GM13976 (cell line): Measurements from ENCODE around the gene CLEC3B.
A peak's percentile ranks its signal among the peaks of the same experiment; 100 is the strongest.

Experiments used
- DNase-seq: peaks from one replicate; pipeline ENCODE4 v3.0.0; 2012; ENCODE audit warnings: low spot score
- in situ Hi-C: fragments of 300-500 bp; cut with MboI; formaldehyde crosslinking; loops from one replicate; pipeline ENCODE4 v1.12.0; 2022; ENCODE audit warnings: low sequenced_read_pairs, mixed read lengths, inconsistent platforms; ENCODE audit not compliant: unreplicated experiment
- TF ChIP-seq, protein P1 (sequence below): IDR thresholded peaks from 2 replicates; pipeline ENCODE4 v1.5.1; 2012; ENCODE audit warnings: borderline replicate concordance, mild to moderate bottlenecking; ENCODE audit not compliant: insufficient read depth; ENCODE audit errors: extremely low read depth, missing control alignments, control extremely low read depth

Gene CLEC3B

DNA sequence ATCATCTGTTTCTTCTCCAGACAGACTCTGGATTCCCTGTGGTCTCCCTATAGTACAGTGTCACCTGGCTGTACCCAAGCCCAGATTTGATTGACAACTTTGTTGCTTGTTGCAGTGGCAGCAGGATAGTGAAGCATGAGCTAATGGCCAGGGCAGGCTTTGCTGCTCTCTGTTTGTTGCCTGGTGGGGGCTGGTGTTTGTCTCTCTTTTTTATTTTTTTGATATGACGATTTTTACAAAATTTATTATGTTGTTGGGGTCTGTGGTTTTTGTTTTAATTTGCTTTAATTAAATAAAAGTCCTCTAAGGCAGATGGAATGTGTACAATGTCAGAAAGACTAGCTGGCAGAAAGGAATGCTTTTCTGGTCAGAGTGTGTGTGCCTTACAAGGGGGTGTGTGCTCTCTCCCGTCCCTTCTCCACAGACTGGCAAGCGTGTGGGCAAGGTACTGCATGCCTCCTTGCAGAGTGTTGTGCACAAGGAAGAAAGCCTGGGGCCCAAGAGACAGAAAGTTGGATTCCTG is 15.2 kb upstream of the CLEC3B start:
- in situ Hi-C loops: no loop called here
- TF ChIP-seq, protein P1, sequence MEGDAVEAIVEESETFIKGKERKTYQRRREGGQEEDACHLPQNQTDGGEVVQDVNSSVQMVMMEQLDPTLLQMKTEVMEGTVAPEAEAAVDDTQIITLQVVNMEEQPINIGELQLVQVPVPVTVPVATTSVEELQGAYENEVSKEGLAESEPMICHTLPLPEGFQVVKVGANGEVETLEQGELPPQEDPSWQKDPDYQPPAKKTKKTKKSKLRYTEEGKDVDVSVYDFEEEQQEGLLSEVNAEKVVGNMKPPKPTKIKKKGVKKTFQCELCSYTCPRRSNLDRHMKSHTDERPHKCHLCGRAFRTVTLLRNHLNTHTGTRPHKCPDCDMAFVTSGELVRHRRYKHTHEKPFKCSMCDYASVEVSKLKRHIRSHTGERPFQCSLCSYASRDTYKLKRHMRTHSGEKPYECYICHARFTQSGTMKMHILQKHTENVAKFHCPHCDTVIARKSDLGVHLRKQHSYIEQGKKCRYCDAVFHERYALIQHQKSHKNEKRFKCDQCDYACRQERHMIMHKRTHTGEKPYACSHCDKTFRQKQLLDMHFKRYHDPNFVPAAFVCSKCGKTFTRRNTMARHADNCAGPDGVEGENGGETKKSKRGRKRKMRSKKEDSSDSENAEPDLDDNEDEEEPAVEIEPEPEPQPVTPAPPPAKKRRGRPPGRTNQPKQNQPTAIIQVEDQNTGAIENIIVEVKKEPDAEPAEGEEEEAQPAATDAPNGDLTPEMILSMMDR: no peak
- DNase-seq: no peak

DNA sequence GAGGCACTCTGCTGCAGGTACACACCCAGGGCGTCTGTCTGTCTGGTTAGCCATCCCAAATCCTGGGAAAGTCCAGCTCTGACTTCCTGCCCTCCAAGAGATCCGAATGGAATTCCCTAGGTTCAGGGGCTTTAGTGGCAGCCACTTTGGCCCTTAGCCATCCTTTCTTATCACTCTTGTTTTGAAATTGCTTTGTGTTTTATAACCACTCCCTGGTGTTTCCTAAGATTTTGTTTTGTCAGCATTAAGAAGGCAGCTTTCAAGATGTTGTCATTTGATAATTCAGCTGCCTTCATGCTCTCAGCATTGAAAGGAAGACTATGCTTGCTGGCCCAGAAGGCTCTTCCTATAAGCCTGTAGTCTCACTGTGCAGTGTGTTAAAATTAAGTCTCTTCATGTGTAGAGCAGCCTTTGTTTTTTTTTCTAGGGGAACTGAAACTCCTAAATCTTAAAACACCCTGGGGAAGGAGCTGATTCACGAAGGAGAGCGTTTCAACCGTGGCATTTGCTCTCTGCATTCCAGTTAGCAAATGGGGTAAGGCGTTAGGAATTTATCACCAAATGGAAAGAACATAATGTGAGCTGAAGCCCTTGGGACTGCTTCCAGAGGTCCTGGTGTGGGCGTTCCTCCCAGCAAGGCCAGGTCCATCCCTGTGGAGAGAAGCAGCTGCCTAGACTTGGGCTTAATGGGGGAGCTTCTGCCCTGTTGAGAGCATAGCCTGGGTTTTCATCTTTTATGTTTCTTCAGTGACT is 14.2 kb upstream of the CLEC3B start:
- in situ Hi-C loops: no loop called here
- peak; percentile 50 for DNase-seq
- TF ChIP-seq, protein P1: no peak

DNA sequence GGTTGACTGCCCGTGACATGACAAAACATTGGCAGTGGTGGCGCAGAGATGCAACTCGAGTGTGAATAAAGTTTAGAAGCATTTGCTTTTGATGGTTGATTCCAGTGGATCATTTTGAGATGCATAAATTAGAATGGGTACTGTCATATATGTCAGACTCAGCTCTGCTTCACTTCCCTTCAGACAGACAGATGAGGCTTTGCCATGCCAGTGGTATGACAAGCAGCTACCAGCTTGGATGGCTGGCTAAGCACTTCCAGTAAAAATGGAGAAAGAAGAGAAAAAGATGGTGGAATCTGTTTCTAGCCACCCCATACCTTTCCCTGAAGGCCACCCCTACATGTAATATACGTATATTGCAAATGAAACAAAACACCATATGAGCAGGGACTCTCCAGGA is 13.5 kb upstream of the CLEC3B start:
- DNase-seq: no peak
- TF ChIP-seq, protein P1: no peak
- in situ Hi-C loops: no loop called here

DNA sequence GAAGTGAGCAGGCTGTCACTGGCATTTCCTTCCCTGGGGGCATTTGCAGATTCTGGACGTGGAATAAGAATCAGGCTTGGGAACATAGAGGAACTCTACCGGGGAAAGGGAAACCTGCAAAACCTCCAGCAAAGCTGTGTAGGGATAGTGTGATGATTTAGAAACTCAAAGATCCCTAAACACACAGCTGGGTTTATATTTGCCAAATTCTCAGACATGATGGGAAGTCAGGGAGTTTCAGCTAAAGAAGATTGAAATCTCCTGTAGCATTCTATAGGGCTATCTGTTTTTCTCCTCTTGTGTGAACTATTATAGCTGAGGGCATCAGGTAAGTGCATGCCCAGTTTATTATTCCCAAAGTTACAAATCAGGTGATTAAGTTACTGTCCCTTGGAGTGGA is 9.2 kb upstream of the CLEC3B start:
- TF ChIP-seq, protein P1: no peak
- in situ Hi-C loops: no loop called here
- no peak for DNase-seq

DNA sequence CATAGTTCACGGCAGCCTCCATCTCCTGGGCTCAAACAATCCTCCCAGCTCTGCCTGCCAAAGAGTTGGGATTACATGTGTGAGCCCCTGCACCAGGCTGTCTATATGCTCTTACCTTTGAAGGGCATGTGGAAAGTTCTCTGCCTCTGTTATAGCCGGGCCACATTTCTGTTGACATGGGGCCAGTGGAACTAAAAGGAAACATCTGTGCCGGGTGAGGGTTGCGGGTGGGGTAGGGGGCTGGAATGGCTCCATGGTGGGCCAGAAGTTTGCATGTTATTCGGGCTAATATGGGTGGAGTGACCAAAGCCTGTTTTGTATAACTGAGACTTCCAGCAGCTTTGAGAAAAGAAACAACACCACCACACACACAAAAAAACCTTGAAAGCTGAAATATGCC is 8.3 kb upstream of the CLEC3B start:
- TF ChIP-seq, protein P1: no peak
- no peak for DNase-seq
- in situ Hi-C loops: no loop called here

DNA sequence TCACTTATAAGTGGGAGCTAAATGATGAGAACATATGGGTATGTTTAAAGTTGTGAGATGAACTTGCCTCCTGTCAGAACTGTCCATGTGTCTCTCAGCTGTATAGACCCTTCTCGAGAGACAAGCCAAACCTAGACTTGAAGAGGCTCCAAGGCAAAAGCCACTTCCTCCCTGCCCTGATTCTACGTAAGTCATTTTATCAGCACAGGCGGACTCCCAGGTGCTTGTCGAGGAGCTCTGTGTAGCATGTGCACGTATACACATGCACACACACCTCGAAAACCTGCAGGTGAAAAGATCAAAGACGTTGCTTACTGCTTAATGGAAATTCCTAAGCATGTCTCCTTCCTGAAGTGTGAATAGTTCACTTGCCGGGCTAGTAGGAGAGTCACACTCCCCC is 5.6 kb upstream of the CLEC3B start:
- in situ Hi-C loops: no loop called here
- TF ChIP-seq, protein P1: no peak
- no peak for DNase-seq
